ENCODE measurements around the gene ELF1.
A peak's percentile ranks its signal among the peaks of the same experiment; 100 is the strongest.

The ELF1 gene

GRCh38 chr13:41006978-41007743, 12.0 kb downstream of the ELF1 start:
- DNase-seq (ENCODE audit: low read depth): no peak

GRCh38 chr13:41006306-41006705, 12.8 kb downstream of the ELF1 start:
- no peak for DNase-seq (ENCODE audit: low read depth)

- no peak for DNase-seq (ENCODE audit: low read depth)
Observed at GRCh38 chr13:41005704-41006103, 13.4 kb downstream of the ELF1 start.

- no peak for DNase-seq (ENCODE audit: low read depth)
Observed at GRCh38 chr13:41004875-41005693, 14.0 kb downstream of the ELF1 start.

GRCh38 chr13:41002606-41003005, 16.5 kb downstream of the ELF1 start:
- no peak for DNase-seq (ENCODE audit: low read depth)

GRCh38 chr13:41001695-41002094, 17.4 kb downstream of the ELF1 start:
- no peak for DNase-seq (ENCODE audit: low read depth)

GRCh38 chr13:40999416-40999815, 19.7 kb downstream of the ELF1 start:
- DNase-seq (ENCODE audit: low read depth): no peak

- no peak for DNase-seq (ENCODE audit: low read depth)
Observed at GRCh38 chr13:40996426-40997092, 22.6 kb downstream of the ELF1 start.

- DNase-seq (ENCODE audit: low read depth): no peak
Observed at GRCh38 chr13:40995997-40996396, 23.1 kb downstream of the ELF1 start.

- DNase-seq (ENCODE audit: low read depth): no peak
Observed at GRCh38 chr13:40994581-40995230, 24.4 kb downstream of the ELF1 start.

- DNase-seq (ENCODE audit: low read depth): no peak
Observed at GRCh38 chr13:40993987-40994386, 25.1 kb downstream of the ELF1 start.

- no peak for DNase-seq (ENCODE audit: low read depth)
Observed at GRCh38 chr13:40992678-40993518, 26.2 kb downstream of the ELF1 start.

GRCh38 chr13:40987606-40988280, 31.4 kb downstream of the ELF1 start:
- peak; percentile 87 for DNase-seq (ENCODE audit: low read depth)

- peak; percentile 73 for DNase-seq (ENCODE audit: low read depth)
Observed at GRCh38 chr13:40986101-40986856, 32.8 kb downstream of the ELF1 start.

- no peak for DNase-seq (ENCODE audit: low read depth)
Observed at GRCh38 chr13:40985381-40986100, 33.6 kb downstream of the ELF1 start.

GRCh38 chr13:40984668-40985366, 34.3 kb downstream of the ELF1 start:
- no peak for DNase-seq (ENCODE audit: low read depth)

GRCh38 chr13:40983725-40984667, 35.1 kb downstream of the ELF1 start:
- no peak for DNase-seq (ENCODE audit: low read depth)

GRCh38 chr13:40983259-40983658, 35.9 kb downstream of the ELF1 start:
- DNase-seq (ENCODE audit: low read depth): no peak

Data from fibroblast of gingiva (primary cell).